Measurements from ENCODE around the gene RFX5. TPM values are rescaled to one million over a fixed set of nuclear protein-coding genes. Genes with fewer than 3 reads are reported as not detected.
A peak's percentile ranks its signal among the peaks of the same experiment; 100 is the strongest.

The RFX5 gene
- total RNA-seq, 1 experiment from 2014 or later, result 73.0 TPM

DNA sequence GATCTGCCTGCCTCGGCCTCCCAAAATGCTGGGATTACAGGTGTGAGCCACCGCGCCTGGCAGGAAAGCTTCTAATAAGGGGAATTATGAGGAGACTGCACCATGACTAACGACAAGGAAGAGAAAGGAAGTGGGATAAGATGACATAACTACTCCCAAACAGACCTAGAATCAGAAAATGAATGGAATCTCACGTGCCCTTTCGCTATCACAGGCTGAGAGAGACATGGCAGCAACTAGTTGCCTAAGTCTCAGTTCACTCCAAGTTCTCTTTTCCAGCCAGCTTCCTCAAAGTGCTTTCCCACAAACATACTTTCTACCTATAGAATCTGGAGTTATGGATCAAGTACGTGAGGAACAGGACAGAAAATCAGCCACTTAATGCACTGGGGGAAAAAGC lies 21.8 kb downstream of the RFX5 start:
- DNase-seq (ENCODE audit: low spot score), result peak; percentile 60

DNA sequence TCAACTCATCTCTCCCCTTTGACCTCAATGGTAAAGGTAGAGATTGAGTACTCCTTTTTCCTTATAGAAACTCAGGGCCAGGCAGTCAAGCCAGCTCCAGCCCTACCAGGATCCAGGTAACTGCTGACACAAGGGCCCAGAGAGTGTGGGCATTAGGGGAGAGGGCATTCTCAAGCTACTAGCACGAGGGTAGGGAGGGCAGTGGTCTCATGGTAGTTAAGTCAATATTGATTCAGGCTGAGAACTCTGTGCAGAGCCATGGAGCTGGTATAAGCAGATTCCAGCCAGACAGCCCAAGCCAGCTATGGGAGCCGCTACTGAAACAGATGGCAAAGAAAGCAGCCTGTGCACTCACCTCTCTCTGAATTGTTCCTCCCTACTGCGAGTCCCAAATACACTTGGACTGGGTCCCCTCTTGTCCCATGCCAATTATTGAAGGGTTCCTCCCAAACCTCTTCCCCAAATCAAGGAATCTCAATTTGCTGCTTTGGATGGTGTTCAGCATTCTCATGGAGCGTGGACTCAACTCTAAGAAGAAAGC lies 22.6 kb downstream of the RFX5 start:
- no peak for DNase-seq (ENCODE audit: low spot score)

DNA sequence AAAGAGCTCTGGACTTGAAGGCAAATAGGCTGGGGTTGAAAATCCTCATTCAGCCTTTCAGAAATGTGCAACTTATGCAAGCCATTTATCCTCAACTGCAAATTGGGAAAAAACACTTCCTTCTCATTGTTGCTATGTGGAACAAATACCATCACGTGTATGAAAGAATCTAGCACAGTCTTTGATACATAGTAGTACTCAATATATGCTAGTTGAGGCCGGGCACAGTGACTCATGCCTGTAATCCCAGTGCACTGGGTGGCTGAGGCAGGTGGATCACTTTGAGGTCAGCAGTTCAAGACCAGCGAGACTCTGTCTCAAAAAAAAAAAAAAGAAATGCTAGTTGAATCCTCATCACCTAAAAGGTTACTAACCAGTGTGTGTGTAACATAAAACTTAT lies 28.1 kb downstream of the RFX5 start:
- DNase-seq (ENCODE audit: low spot score), result no peak

DNA sequence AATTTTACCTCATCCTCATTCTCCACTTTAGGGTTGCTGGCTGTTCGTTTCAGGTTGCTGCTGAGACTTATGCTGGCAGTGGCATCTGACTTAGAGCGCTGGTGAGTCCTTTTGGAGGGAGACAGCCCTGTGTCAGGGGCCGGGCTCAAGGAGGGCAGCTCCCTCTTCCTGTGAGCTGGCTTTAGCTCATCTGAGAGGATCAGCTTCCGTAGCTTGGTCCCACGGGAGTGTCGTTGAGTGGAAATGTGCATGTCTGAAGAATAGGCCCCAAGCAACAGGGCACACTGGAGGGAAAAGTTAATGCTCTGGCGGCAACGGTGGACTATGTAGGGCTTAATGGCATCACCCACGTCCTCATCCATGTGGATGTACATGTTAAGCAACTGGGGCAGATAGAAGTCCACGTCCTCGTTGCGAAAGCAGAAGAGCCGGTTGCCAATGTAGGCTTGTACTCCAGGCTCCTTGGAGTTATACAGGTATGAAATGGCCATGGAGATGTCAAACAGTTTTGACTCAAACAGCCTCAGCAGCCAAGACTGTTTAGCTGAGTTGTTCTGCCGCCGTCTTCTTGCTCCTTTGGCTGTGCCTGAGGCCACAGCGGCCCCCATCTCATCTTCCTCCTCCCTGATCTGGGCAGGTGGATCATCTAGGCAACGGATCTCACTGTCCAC lies 31.4 kb downstream of the RFX5 start:
- DNase-seq (ENCODE audit: low spot score), result no peak

DNA sequence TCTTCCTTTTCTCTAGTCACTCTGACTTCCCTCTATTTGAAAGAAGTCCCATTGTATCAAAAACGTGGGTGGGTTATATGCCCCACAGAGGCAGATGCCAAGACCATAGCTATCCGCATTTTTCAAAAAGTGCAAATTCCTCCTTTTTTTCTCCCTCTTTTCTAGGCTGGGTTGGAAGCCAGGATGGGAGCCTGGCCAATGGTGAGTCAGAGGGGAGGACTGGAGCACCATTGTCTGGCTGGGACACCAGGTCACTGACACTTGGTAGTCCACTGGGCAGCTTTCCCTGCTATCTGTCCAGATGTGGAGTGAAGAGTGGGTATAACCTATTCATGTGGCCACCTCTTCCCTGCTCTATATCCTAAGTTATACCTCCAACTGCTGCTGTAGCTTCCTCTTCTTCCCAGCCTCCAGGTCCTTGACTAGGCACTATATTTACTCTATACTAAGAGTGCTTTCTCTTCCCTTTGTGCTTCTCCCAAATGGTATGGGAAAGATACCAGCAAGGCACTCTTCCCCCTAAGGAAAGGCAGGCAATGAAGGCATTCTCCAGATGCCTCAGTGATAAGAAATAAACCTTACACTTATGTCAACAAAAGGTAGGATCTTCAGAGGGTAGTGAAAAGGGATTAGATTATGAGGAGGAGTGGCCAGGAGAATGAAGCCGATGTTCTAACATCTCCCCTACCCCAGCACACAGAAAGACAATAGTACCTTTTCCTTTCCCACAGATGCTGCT lies 32.7 kb downstream of the RFX5 start:
- DNase-seq (ENCODE audit: low spot score), result peak; percentile 98

DNA sequence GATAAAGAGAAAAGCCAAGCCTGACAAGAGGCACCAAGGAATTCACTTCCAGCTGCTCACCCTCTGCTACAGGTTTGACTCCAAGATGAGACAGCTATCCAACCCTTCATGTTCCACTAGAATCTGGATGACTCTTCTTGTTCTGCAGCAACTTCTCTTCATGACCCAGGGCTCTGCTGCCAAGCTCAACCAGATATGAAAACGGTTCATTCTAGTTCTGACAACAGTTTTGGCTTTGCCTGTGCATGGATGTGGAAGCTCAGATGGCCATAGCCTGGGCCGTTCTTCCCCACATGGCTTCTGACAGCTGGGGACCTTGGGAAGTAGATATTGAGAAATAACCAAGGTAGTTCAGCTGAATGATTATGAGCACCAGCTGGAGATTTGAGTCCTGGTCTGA lies 33.6 kb downstream of the RFX5 start:
- no peak for DNase-seq (ENCODE audit: low spot score)

DNA sequence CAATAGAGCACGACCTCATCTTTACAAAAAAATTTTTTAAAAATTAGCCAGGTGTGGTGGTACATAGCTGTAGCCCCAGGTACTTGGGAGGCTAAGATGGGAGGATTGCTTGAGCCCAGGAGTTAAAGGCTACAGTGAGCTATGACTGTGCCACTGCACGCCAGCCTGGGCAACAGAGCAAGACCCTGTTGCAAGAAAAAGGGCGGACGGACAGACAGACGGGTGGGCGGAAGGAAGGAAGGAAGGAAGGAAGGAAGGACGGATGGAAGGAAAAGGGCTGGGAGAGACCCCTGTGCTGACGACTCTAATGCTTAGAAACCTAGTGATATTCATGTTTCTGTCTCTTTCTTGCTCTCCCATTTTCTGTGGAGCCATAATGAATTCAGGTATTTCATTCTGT lies 34.2 kb downstream of the RFX5 start:
- no peak for DNase-seq (ENCODE audit: low spot score)

DNA sequence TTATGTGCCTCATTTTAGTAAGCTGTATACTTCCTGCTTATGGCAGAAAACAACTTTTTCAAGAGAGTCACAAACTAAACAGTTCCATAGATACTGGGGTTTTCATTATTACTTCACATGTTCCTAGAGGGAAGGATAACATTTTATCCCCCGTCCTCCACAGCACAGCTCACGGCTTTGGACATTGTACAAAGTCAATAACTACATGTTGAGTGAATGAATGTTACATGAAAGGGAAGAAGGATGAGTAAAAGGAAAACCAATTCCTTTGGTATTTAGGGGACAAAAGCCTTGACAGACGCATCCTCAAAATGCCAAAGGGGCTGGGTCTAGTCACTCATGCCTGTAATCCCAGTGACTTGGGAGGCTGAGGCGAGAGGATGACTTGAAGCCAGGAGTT lies 34.6 kb downstream of the RFX5 start:
- no peak for DNase-seq (ENCODE audit: low spot score)

DNA sequence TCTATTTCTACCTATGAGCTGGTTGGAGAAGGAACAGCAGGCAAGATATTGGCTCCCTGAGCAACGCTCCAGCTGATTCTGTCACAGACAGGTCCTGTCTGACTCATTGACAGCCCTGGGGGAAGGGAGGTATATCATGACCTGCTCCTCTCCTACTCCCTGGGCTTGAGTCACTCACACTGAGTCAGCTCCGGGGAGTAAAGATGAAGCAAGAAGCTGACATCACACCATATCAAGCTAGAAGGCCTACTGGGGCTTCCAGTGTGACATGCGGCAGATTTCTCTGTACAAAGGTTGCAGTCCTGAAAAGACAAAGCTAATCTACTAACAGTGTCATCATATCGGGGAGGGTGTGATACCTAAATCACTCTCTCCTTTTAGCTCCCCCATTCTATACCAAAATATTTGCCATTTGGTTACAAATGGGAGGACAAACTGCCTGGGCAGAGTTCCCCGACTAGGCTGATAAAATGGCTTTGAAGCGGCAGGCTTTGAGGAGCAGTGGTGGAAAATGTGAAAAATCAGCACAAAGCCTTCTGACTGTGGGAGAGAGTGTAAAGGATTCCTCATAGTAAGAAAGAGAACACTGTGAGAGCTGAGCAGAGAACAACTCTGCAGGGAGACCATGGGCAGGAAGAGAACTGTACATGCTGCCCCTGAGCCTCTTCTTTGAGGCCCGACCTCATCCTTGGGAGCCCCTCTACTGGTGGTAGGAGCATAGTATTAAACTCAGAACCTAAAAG lies 35.3 kb downstream of the RFX5 start:
- DNase-seq (ENCODE audit: low spot score), result peak; percentile 100

DNA sequence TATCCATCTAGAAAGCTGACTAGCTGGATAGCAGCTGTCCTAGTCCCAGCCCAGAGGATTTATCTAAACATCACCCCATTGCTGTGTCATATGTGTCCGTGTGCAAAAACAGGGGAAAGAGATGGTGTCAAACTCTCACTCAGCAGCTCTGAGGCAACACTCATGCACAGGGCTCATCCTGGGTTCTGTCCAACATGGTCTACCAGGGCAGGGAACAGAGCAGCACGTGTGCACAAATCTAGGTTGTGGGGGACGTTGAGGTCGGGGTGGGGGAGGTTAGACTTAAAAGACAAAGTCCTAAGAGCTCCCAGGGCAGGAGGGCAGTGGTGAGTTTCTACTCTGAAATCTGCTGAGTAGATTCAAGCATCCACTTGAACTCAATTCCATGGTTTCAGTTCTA lies 36.0 kb downstream of the RFX5 start:
- DNase-seq (ENCODE audit: low spot score), result no peak

DNA sequence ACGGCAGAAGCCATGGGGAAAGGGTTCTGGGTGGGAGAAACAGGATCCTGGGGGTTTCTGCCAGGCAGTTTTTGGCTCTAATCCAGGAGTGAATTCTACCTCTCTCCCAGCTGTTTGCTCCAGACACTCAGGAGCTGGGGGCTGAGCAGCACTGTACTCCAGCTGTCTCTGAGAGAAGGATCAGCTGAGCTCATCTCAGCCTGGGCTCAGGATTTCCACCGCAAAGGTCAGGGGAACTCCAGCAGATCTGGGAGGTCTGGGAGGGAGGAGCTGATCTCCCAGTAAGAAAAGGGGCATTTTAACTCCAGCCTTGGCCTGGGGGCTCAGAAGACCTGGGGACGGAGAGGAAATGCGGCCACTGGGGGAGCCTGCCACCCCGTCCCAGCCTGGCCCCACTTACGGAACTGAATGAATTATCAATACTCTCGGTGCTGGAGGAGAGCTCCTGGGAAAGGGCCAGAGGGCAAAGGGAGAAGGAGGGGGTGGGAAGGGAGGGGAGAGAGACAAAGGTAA lies 37.2 kb downstream of the RFX5 start:
- no peak for DNase-seq (ENCODE audit: low spot score)

DNA sequence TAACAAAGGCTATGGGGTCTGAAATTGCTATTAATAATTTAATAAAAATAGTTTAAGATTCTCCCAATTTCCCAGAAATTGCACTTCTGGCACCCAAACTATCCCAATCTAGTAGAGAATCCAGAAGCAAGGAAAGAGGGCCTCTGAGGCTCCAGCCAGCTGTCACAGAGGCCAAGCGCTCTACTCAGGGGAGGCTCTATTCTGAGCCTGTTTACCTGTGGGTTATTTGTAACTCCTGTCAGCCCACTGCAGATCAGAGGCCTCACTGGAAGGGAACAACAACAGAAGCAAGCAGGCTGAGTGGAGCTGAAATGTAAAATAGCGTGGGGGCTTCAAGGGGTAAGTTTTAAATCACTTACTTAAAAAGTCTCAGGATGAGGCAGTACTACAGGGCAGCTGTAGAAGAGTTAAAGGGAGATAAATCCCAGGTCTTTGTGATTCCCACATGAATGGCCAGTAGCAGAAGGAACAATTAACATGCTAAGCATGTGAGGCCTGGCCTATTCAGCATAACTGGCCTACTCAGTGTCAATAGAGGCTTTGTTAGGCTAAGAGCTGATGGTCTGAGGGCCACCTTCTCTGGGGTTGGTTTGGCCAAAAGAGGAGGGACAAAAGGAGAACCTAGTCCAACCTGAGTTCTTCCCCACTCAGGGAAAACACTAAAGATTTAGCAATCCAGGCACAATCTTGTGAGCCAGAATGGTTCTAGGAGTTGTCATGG lies 52.1 kb downstream of the RFX5 start:
- DNase-seq (ENCODE audit: low spot score), result no peak

DNA sequence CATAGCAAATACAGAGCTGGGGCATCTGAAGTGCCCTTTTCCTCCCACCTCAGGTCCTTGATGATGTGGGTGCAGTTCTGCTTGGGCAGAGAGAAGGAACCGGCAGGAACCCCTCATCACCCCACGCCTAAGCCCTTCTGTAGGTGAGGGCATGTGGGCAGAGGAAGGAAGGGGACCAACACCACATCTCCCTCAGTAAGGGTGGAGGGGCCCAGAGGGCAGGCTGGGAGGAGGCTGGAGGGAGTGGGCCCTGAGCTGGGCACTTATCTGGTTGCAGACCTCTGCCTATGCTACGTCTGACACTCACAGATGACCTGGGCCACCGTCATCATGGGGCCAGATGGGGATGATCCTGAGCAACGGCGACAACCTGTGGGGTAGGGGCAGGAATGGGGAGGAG lies 54.0 kb downstream of the RFX5 start:
- DNase-seq (ENCODE audit: low spot score), result no peak

DNA sequence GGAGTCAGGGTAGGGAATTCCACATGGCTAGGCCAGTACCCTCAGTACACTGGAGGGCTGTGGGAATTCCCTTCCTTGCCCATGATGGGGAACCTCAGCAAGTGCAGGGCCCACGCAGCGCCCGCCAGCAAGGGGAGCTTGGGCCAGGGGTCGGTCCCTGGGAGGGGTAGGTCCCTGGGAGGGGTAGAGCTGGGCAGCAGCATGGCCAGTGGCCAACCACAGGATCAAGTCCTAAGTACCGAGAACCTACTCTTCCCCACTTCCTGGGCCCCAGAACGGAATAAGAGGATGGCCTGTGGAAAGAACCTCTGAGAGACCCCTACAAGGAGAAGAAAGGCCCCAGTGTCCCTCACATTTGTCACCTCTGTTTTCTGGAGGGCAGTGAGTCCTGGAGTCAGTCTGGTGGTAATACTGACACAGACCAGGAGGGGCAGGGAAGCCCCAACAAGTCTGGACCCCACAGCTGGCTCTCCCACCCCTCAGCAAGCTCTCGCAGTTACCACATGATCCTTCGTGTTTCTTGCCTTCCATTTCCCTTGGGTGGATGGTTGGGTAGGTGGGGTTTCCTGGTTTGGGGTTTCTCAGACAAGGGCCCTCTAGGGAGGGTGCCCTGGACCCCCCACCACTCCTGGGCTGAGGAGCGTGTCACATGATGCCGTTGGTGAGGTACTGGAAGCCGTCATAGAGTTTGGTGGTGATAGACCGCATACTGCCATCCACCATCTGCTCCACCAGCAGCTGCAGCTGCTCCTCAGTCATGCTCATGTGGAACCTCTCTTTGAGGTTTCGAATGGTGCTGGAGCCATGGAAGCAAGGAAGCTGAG lies 54.6 kb downstream of the RFX5 start:
- no peak for DNase-seq (ENCODE audit: low spot score)

DNA sequence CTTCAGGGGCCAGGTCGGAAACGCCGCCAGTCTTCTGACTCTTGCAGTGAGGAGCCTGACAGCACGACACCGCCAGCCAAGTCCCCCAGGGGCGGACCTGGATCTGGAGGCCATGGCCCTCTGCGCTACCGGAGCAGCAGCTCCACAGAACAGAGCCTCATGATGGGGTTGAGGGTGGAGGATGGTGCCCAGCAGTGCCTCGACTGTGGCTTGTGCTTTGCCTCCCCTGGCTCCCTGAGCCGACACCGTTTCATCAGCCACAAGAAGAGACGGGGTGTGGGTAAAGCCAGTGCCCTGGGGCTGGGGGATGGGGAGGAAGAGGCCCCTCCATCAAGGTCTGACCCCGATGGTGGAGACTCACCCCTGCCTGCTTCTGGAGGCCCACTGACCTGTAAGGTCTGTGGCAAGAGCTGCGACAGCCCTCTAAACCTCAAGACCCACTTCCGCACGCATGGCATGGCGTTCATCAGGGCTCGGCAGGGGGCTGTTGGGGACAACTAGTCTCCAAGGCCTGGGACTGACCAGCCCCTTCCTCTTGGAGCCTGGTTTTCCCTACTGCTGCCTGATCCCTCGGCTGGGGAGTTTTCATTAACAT lies 56.2 kb downstream of the RFX5 start:
- no peak for DNase-seq (ENCODE audit: low spot score)

Other genes starting within 250 kb of the RFX5 start
- 2.5 and 4.4 TPM in 2 replicates for gene SEMA6C, start 200.6 kb downstream of the RFX5 start, total RNA-seq (2014; rRNA removed; shearing (Covaris generic))
- not detected in 2 replicates for gene TNFAIP8L2, start 190.6 kb downstream of the RFX5 start, total RNA-seq (2014; rRNA removed; shearing (Covaris generic))
- 19.6 and 21.6 TPM in 2 replicates for gene LYSMD1, start 181.3 kb downstream of the RFX5 start, total RNA-seq (2014; rRNA removed; shearing (Covaris generic))
- gene SCNM1, start 181.1 kb downstream of the RFX5 start, total RNA-seq (2014; rRNA removed; shearing (Covaris generic)), result 105 and 107 TPM in 2 replicates
- gene TMOD4, start 171.3 kb downstream of the RFX5 start, total RNA-seq (2014; rRNA removed; shearing (Covaris generic)), result 0.17 and 0.57 TPM in 2 replicates
- 163 and 207 TPM in 2 replicates for gene VPS72, start 157.1 kb downstream of the RFX5 start, total RNA-seq (2014; rRNA removed; shearing (Covaris generic))
- 87.5 and 102 TPM in 2 replicates for gene PIP5K1A, start 148.7 kb downstream of the RFX5 start, total RNA-seq (2014; rRNA removed; shearing (Covaris generic))
- 568 and 570 TPM in 2 replicates for gene PSMD4, start 92.5 kb downstream of the RFX5 start, total RNA-seq (2014; rRNA removed; shearing (Covaris generic))
- 34.7 and 36.2 TPM in 2 replicates for gene ZNF687, start 65.0 kb downstream of the RFX5 start, total RNA-seq (2014; rRNA removed; shearing (Covaris generic))
- 86.6 and 99.4 TPM in 2 replicates for gene PI4KB, start 19.8 kb downstream of the RFX5 start, total RNA-seq (2014; rRNA removed; shearing (Covaris generic))
- gene SELENBP1, start 25.5 kb upstream of the RFX5 start, total RNA-seq (2014; rRNA removed; shearing (Covaris generic)), result 0.22 and 0.41 TPM in 2 replicates
- 1,122 and 1,186 TPM in 2 replicates for gene PSMB4, start 52.3 kb upstream of the RFX5 start, total RNA-seq (2014; rRNA removed; shearing (Covaris generic))
- gene POGZ, start 112.2 kb upstream of the RFX5 start, total RNA-seq (2014; rRNA removed; shearing (Covaris generic)), result 29.1 and 30.3 TPM in 2 replicates
- gene CGN, start 164.1 kb upstream of the RFX5 start, total RNA-seq (2014; rRNA removed; shearing (Covaris generic)), result 0.93 and 3.2 TPM in 2 replicates
- 64.3 and 99.0 TPM in 2 replicates for gene TUFT1, start 193.1 kb upstream of the RFX5 start, total RNA-seq (2014; rRNA removed; shearing (Covaris generic))